Measurements from ENCODE around the gene PDZD7.

The PDZD7 gene

GRCh38 chr10:101060951-101061623 lies 30.2 kb upstream of the PDZD7 start:
- DNase-seq, result peak; percentile 86

DNA sequence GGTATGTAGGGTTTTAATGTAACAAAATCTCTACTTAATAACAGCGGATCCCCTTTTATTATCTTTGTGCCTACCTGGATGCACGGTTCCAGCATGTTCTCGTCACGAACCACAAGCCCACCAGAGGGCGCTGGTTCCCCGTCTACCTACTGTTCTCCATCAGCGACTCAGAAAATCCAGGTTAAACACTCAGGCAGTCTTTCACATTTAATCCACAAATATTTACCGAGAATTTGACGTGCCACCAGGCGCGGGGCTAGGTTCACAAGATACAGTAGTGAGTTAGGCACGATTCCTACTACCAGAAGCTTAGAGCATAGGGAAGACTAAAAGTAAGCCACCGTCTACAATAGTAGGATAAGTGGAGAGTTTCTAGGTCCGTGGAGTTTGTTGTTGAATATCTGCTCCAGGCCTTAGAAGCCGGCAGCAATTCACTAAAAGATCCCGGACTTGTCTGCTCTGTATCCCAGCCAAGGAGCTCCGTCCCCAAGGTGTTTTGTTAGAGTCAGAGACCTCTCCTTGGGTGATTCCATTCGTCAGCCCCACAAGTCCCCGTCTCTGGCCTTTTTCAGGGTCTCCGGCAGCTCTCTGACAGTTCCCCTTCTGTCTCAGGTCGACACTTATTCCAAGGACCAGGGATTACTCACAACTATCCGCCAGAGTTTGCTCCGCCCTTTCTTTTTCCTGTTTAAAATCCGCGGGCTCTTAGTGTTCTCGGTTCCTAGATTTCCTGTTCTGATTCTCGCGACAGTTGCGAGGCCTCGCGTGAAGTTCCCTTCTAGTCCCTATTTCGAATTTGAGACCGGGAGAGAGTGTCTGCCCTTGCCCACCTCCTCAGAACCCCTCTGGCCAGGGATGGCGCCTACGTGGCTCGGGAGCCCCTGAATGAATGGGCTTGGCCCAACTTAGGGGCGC lies 29.4 kb upstream of the PDZD7 start:
- DNase-seq, result peak; percentile 96

- DNase-seq, result no peak
Observed at GRCh38 chr10:101056365-101057151, 25.6 kb upstream of the PDZD7 start.

GRCh38 chr10:101055411-101055810 lies 24.5 kb upstream of the PDZD7 start:
- no peak for DNase-seq

GRCh38 chr10:101054876-101055275 lies 23.9 kb upstream of the PDZD7 start:
- no peak for DNase-seq

DNA sequence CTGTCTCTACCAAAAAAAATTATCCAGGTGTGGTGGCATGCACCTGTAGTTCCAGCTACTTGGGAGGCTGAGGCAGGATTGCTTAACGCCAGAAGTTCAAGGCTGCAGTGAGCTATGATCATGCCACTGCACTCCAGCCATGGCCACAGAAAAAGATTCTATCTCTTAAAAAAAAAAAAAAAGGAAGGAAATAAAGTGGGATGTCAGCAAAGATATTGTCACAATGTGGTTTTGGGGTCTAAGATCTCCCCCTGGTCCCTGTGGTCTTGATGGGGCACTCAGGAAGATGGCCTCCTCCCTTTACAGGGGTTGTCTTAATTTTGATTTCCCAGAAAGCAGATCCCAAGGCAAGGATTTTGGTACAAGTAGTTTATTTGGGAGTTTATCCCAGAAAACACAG lies 23.4 kb upstream of the PDZD7 start:
- no peak for DNase-seq

DNA sequence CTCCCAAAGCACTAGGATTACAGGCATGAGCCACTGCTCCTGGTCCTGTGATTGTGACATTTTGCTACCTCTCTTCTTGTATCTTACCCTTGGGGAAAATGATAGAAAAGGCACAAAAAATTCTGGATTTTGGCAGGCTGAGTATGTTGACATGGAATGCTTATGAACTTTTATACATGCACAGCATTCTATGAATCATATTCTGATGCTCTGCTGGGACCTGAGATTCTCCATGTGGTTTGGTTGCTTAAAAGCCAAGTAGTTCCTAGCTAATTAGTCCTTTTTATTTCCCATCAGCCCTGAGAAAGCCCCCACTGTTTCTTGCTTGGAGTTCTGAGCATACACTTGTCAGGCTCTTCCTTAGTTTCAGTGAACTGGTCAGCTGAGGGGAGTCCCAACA lies 22.6 kb upstream of the PDZD7 start:
- DNase-seq, result no peak

GRCh38 chr10:101052285-101052684 lies 21.4 kb upstream of the PDZD7 start:
- DNase-seq, result peak; percentile 7

- peak; percentile 7 for DNase-seq
Observed at GRCh38 chr10:101050208-101051069, 19.5 kb upstream of the PDZD7 start.

GRCh38 chr10:101047961-101048892 lies 17.3 kb upstream of the PDZD7 start:
- DNase-seq, result no peak

DNA sequence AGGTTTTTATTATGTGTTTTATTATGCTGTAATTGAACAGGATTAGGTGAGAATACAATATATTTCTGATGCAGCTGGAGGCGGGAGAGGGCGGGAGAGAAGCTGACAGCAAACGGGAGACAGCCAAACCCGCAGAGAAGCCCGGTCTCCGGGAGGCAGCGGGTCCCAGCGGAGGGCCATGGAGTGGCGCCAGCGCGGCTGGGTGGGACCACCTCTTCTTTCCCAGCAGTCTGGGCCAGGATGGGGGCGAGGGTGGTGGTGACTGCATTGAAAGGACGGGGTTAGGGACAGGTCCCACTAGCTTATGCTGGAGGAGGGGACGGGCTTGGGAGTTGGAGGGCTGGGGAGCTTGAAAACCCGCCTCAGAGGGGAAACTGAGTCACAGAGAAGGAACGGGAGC lies 16.3 kb upstream of the PDZD7 start:
- DNase-seq, result no peak

- DNase-seq, result no peak
Observed at GRCh38 chr10:101046332-101047238, 15.7 kb upstream of the PDZD7 start.

- no peak for DNase-seq
Observed at GRCh38 chr10:101044117-101044516, 13.2 kb upstream of the PDZD7 start.

DNA sequence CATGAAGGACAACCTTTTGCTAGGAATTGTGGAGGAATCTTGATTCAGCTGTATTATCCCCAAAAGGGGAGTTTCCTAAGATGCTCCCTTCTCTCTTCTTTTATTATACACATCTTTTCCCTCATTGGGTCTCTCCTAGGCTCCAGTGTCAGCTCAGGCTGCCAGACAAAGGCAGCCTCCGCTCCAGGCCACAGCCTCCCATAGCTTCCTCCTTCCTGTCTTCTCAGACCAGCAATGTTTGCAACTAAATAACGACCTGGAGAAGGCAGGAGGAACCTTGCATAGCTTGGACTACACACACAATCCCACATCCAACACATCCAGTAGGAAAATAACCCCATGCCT lies 12.4 kb upstream of the PDZD7 start:
- no peak for DNase-seq

DNA sequence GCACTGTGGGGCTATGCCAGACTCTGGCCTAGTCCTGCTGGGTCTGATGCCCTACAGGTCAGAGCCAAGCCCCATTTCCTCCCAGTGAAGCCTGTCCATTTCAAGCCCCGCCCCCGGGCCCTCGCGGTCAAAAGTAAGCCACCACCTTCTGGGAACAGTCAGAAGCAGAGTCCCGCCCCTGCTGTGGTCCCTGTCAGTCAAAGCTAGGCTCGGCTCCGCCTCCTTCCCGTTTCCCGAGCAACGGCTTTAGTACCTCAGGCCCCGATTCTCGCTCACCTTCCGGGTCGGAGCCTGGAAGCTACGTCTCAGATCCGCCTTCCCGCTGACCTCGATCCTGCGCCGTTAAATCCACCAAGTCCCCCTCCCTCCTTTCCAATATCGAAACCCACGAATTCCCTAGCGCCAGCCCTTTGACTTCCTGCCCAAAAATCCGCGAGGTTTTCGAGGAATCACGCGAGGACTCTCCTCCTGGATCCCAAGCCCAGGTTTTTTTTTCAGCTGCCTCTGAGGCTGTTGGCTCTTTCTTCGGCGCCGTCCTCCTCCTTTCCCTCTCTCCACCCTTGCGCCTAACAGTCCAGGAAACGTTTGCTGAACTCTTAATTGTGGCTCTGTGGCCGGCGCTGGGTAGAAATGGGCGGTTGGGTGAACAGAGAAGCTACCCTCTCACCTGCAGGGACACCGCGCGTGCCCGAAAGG lies 11.9 kb upstream of the PDZD7 start:
- DNase-seq, result peak; percentile 95

DNA sequence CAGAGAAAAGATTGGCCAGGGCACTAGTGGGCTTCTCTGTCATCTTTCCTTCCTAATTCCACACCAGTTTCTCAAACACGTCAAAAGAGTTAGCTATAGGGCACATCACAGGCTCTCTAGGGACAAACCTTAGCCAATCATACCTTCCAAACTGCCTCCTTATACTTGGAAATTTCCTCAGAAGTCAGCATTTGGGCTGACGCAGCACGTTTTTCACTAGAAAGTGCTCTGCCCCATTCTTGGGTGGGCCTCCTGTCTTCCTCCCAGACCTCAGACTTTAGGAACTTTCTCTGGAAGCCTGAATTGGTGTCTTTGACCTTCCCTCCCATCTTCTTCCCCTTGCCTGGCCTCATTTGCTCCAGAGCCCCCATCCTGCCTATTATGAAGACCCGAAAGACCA lies 11.2 kb upstream of the PDZD7 start:
- DNase-seq, result no peak

DNA sequence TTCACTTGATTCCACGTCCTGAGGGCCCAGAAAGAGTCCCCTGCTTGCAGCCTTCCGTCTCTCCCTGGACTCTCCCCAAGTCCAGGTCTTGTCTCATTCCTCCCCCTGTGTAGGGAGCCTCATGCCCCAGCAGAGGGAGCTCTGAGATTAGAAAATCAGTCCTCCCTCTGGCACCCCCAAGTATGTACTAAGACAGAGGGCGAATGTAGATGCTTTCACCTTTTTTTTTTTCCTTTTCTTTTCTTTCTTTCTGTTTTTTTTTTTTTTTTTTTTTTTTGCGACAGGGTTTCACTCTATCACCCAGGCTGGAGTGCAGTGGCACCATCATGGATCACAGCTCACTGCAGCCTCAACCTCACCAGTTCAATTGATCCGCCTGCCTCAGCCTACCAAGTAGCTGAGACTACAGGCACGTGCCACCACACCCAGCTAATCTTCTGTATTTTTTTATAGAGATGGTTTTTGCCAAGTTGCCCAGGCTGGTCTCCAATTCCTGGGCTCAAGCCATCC lies 10.4 kb upstream of the PDZD7 start:
- peak; percentile 56 for DNase-seq

DNA sequence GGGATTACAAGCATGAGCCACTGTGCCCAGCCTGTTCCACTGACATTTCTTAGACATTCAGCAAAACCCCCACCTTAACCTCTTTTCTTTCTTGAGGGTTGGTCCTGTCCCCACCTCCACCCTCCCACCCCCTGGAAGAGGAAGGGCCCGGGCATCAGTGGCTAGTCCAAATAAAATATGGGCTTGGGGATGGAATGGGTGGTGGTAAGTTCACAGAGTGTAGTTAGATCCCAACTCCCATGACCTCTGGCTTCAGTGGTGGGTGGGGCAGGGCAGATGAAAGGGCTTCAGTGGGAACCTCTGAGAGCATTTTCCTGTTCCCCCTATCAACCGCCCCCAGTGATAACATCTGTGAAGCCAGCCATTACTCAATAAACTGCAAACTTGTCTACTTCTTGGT lies 9.9 kb upstream of the PDZD7 start:
- DNase-seq, result no peak

GRCh38 chr10:101040061-101040460 lies 9.1 kb upstream of the PDZD7 start:
- no peak for DNase-seq

GRCh38 chr10:101038484-101038883 lies 7.6 kb upstream of the PDZD7 start:
- no peak for DNase-seq

Data from kidney glomerular epithelial cell (primary cell).